HG03558 (cell line): ENCODE results near the gene PCYT1A.
"Not testable (repeated sequence)": the region's sequence is repeated elsewhere in the genome, so short reads cannot be mapped to it uniquely, and the experiment has no call there.

Experiments used
- ATAC-seq: cut with Tn5 transposase; IDR thresholded peaks from one replicate; pipeline ENCODE4 v1.9.1; 2021; ENCODE audit warnings: moderate number of reproducible peaks; ENCODE audit not compliant: unreplicated experiment; ENCODE audit errors: extremely low read depth

Gene PCYT1A

DNA sequence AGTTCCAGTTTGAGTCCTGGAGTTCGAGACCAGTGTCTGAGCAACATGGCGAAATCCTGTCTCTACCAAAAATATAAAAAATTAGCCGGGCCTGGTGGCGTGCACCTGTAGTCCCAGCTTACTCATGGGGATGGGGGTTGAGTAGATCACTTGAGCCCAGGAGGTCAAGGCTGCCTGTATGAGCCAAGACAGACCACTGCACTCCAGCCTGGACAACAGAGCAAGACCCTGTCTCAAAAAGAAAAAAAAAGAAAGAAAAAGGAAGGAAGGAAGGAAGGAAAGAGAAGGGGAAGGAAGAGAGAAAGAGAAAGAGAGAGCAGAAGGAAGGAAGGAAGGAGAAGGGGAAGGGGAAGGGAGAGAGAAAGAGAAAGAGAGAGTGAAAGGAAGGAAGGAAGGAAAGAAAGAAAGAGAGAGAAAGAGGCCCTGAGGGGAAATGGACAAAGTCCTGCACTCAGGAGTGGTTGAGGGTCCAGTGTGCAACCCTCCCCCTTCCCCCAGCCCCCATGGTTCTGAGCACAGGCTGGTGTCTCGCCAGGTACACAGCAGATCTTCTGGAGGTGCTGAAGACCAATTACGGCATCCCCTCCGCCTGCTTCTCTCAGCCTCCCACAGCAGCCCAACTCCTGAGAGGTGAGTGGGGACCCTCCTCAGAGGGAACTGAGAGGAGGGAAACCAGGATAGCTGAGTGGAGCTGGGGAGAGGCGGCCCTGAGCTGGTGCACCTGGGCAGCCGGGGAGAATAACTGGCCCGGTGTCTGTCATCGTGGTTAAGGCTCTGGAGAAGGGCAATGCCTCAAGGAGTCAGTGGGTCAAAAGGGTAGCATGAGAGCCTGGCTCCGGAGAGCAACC is 70.0 kb downstream of the PCYT1A start:
- ATAC-seq: no peak

DNA sequence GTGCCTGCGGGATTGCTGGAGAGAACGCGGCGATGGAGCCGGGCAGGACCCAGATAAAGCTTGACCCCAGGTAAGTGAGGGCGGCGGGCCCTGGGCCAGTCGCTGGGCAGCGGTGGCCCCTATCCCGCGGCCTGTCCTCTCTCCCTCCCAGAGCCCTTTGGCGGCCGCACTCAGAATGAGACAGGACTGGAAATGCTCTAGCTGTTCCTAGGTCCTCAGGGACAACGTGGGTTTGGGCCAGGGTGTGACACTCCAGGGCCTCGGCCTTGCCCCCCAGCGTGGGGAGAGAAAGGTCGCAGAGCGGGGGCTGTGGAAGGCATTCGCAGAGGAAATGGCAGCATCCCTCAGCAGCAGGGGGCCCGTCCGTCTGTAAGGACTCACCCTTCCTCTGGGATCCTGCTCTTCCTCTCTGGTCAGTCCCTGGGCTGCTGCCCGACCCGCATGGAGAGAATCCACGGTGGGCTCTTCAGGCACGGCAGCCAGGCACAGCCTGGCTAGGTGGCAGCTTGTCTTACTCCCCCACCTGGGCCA is 70.8 kb downstream of the PCYT1A start:
- no peak for ATAC-seq

DNA sequence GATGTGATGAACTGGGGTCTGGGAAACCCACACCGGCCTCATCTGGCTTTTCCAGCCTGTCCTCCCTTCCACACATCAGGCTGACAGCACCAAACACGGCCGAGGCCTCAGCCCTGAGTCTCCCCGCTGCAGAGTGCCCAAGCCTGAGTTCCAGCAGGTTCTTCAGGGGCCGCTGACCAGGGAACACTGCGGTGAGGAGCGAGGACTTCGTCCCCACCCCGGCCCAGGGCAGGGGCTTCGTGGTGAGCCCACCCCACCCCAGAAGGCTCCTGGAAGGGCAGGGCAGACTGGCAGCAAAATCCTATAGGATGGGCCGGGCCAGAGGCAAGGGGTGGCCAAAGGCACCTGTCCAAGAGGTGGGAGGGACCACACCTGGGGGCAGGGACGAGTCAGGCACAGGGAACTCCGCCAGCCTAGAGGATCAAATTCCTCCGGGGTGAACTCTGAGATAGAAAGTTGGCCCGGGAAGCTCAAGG is 71.4 kb downstream of the PCYT1A start, which contains the start of gene SLC51A:
Gene SLC51A (plus strand): TSS at position 446 of the 476 bp plus-strand sequence. CDS start 179 bp downstream, outside the sequence.
- ATAC-seq: no peak

DNA sequence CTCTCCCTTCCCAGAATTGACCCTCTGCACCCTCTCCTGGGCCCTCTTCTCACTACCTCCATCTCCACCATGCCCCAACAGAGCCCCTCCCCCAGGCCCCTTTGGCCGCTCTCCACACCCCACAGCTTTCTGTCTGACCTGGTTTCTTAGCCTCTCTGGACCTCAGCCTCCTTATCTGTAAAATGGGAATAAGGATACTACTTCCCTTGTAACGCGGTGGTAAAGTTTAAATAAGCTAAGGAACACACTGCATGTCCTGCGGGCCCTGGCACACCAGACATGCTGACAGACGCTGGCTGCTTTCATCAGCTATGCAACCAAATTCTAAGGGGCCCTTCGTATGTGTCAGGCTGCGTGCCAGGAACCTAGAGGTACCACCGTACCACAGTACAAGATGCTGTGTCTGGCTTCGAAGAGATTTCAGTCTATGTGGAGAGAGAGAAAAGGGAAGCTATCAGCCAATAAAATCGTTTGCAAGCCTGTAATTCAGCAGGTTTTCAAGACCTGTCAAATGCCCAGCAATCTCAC is 72.0 kb downstream of the PCYT1A start:
- ATAC-seq: no peak

DNA sequence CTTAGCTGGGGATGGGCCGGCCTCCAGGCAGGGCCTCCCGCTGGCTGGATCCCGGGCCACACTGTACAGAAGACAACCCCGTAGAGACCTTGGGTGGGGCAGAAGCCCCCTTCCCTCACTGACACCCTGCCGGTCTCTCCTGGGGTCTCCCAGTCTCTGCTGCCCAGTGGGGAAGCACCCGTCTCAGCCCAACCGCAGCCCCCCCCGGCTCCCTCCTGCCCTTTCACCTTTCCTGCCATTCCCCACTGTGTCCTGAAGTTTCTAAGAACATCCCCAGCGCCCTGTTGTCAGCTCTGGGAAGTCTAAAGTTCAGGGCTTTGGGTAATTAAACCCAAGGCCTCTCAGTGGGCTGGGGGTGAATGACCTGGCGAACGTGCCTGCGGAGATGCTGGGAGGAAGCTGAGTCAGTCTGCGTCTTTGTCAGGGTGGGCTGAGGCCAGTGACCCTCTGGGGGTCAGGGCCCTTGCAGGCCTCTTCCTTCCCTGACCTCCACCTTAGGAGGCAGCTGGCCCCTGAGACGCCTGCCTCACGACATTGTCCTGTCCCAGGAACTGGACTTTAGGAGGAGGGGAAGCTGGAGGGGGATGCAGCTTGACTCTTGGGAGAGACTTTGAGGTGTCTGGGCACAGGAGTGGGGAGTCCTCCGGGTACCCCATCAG is 72.6 kb downstream of the PCYT1A start:
- ATAC-seq: no peak

DNA sequence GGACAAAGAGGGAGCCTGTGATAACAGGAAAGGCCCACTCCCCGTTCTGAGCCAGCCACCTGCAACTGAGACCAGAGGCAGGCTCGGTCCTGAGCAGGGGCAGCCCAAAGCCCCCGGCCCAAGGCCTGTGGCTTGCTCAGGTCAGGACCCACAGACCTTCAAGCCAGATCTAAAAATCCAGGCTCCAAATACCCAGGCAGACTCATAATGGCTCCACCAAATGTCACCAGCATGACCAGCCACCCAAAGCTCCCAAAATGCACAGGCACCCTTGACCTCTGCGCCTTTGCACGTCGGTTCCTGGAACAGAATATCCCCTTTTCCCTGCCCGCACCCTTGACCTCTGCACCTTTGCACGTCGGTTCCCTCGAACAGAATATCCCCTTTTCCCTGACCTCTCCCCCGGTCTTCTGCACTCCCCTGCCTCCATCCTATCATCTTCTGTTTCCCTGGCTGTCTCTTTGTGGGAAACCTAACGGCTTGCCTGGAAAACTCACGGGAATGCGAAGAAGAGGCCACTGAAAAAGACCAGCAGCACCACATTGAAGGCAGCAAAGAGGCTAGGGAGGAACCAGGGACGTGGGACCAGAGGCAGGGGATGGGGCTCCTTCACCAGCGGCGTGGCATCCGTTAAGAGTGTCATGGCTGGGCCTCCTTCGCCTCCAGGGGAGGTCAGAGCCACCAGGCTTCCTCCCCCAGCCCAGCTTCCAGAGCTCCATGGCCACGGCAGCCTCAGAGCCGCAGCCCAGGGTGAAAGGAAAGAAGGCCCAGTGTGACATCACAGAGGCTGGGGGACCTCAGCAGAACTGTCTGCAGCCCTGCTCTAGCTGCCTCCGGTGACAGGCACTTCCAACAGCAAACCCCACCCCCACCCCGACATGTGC is 76.6 kb downstream of the PCYT1A start, which contains the start of gene ZDHHC19:
Gene ZDHHC19 (minus strand): TSS at position 728 of the 884 bp plus-strand sequence. CDS start 85 bp downstream, at position 643.
- no peak for ATAC-seq

DNA sequence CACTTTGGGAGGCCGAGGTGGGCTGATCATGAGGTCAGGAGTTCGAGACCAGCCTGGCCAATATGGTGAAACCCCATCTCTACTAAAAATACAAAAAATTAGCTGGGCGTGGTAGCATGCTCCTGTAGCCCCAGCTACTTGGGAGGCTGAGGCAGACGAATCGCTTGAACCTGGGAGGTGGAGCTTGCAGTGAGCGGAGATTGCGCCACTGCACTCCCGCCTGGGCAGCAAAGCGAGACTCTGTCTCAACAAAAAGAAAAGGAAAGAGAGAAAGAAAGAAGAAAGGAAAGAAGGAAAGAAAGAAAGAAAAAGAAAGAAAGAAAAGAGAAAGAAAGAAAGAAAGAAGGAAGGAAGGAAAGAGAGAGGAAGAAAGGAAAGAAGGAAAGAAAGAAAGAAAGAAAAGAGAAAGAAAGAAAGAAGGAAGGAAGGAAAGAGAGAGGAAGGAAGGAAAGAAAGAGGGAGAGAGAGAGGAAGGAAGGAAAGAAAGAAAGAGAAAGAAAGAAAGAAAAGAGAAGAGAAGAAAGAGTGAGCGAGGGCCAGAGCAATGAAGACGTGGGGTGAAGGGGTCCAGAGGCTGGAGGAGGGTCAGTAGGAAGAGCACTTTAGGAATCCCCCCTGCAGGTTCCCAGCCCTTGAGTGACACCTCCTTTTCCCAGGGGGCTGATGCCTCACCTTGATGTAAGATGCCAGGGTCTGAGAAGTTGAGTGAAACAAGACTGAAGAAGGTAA is 77.4 kb downstream of the PCYT1A start:
- ATAC-seq: not testable (repeated sequence)

DNA sequence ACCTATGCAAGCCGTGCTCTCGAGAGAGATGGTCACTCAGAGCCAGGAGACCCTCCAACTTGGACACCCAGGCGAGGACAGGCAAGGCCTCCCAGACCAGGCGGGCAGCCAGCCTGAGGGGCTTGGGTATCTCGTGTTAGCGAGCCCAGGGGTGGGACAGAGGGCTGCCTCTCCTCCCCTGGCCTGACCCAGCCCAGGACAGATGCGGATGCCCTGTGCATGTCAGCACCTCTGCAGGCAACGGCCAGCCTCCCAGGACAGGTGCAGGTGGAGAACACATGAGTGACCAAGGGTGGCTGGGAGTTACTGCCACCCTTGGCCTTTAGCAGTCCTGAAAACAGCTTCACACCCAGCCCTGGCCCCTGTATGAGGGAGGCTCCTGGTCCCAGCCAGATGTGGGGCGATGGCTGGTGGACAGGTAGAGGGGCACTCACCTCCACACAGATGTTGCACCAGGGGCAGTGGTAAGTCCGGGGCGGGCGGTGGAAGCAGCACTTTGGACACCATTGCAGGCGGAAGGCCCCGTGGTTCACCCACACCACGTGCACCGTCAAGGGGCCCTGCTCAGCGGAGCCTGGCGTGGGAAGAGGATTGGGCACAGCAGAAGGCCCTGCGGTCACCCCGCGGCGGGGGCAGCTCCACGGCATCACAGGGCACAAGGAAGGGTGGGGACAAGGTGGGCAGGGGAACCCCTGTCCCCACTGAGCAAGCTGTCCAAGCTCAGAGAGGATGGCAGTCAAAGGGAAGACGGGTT is 78.4 kb downstream of the PCYT1A start:
- no peak for ATAC-seq

DNA sequence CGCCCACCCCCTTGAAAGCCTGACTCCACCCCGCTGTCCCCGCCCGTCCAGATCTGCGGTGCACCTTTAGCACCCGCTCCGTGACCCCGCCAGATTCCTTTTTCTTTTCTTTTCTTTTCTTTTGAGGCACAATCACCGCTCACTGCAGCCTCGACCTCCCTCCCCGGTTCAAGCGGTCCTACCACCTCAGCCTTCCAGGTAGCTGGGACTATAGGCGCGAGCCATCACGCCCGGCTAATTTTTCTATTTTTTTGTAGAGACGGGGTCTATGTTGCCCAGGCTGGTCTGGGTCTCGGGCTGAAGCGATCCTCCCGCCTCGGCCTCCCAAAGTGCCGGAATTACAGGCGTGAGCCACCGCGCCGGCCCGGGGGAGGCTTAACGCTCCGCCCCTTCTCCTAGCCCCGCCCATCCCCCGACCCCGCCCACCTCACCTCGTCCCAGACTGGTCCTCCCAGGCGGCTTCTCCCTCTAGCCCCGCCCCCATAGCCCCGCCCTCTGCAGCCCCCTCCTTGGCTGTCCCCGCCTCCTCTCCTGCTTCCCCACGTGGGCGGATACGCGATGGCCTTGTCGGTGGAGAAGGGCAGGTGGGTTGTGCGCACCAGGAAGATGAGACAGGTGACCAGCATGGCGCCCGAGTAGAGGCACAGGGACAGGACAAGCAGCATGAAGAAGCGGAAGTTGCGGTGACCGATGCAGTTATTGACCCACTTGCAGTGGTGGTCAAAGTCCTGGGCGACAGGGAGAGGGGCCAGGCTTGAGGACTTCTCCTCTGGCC is 79.5 kb downstream of the PCYT1A start:
- no peak for ATAC-seq

DNA sequence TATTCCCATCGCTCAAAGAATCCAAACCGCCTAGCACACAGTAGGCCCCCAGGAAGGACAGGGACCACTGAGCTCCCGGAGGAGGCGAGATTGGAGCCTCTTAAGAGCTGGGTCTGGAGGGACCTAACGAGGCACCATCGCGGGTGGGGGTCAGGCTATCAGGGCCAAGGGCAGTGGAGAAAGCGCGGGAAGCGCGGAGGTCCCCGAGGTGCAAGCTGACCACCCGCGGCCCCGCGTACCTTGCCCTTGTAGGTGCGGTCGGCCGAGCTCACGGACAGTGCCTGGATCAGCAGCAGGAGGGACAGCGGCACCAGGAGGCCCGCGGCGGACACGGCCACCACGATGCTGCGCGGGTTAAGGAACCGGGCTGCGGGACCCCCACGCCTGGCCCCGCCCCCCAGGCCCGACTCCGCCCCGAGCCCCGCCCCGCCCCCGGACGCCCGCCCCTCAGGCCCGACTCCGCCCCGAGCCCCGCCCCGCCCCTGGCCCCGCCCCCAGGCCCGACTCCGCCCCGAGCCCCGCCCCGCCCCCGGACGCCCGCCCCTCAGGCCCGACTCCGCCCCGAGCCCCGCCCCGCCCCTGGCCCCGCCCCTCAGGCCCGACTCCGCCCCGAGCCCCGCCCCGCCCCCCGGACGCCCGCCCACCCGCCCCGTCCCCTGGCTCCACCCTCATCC is 80.2 kb downstream of the PCYT1A start:
- no peak for ATAC-seq

DNA sequence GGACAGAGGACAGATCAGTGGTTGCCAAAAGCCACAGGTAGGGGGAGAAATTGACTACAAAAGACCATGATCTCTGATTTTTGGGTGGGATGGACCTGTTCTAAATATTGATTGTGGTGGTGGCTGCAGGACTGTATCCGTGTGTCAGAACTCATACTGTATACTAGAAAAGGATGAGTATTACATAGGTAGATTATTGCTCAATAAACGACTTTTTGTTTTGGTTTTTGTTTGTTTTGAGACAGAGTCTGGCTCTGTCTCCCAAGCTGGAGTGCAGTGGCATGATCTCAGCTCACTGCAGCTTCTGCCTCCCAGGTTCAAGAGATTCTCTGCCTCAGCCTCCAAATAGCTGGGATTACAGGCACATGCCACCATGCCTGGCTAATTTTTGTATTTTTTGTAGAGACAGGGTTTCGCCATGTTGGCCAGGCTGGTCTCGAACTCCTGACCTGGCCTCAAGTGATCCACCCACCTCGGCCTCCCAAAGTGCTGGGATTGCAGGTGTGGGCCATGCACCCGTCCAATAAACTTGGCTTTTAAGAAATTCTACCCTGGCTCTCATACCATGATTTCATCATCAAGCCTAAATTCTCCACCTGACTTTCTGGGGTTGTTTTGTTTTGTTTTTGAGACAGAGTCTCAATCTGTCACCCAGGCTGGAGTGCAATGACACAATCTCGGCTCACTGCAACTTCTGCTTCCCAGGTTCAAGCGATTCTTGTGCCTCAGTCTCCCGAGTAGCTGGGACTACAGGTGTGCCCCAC is 81.9 kb downstream of the PCYT1A start:
- ATAC-seq: not testable (repeated sequence)

DNA sequence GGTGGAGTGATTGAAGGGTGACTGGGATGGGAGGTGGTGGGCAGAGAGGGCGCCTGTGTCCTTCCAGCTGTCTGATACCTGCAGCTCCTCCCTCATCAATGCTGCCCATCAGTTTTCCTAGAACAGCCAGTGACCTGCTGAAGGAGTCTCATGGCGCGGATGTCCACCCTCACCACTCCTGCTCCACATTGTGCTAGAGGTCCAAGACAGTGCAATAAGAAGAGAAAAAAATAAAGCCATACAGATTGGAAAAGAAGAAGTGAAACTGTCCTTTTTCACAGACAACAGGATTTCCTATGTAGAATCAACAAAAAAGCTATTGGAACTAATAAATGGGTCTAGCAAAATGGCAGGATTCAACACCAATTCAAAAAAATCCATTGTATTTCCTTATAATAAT is 83.7 kb downstream of the PCYT1A start:
- no peak for ATAC-seq

DNA sequence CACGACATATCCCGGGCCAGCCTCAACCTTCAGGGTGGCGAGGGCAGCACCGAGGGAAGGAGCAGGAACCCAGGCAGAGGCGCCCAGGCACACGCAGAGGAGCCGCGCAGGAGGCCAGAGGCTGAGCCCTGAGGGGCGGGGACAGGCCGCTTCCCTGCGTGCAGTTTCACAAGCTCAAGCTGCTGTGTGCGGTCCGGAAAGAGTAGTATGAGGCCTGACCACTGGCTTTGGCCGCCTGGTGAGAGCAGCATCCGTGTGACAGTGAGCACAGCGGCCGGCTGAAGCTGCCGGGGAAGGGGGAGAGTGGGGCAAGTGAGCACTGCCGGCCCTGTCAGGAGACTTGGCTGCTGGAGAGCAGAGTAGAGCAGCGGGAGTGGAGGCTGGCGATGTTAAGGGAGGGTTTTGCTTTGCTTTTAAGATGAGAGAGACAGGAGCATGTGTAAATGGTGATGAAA is 85.0 kb downstream of the PCYT1A start:
- no peak for ATAC-seq

DNA sequence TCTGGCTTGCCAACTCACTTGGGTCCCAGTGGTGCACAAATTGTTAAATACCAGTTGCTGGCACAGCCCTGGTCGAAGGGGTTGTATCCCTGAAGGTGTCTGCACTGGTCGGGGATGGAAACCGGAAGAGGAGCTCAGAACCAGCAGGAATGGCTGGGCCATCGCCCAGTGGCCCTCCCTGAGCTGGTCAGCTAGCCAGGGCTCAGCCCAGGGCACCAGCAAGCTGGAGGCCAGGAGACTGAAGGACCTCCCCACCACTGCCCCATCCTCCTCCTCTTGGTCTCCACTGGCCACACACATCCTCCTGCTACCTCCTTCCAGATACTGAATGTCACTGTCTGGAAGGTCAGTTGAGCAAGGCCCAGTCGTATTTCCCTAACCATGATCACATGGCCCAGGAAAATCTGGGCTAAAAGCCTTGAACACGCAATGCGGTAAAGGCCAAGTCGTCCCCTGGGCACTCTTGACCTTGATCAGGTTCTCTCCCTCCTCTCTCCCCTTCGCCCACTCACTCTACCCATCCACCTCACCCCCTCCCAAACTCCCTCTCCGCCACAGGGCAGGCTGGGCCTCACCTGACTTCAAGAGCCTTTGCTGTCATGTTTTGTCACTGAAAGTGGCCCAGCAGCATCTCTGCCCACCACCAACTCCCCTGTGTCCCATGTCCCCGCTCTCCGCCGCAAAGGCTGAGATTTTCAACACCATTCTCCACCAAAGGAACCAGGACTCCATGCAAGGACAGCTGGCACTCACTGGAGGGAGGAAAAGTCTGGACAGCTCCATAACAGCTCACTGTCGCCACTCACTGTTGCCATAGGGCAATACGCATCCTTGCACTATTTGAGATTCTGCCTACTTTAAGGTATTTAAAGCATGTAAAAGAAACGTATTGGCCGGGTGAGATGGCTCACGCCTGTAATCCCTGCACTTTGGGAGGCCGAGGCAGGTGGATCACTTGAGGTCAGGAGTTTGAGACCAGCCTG is 88.5 kb downstream of the PCYT1A start:
- no peak for ATAC-seq

DNA sequence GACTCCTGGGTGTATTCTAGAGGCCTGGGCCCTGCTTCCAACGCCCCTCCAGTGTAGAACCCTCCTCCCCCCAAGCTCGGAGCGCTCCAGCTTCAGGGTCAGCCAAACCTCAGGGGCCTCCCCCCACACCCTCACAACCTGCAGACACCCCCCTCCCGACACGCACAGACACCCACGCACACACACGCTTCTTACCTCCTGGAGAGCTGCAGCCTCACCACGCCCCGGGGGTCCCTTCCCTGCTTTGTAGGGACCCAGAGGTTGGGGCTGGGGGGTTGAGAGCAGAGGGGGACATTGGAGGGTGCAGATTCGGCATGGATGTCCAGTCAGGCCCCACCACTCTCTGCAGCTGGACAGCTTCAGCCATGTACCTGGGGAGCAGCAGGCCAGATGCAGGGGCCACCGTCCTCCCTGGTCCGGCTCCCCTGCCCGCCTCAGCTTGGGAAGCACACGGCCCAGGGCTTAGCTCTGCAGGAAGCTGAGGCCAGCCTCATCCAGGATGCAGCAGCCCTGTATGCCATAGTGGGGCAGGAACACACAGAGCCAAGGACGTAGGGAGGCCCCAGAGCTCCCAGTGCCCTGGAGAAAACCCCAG is 89.3 kb downstream of the PCYT1A start:
- no peak for ATAC-seq
